K562 (cell line): ENCODE data around the gene ZNF484. TPM values are rescaled to one million over a fixed set of nuclear protein-coding genes. Genes with fewer than 3 reads are reported as not detected.

Experiments used
- BCOR ChIP-seq: fragments of 450-650 bp; IDR thresholded peaks from 2 replicates; pipeline ENCODE4 v1.6.1; 2016
- CTCFL ChIP-seq: IDR thresholded peaks from 2 replicates; pipeline ENCODE4 v1.6.1; 2011; ENCODE audit warnings: borderline replicate concordance, low read depth, mild to moderate bottlenecking, moderate library complexity, low read length; ENCODE audit not compliant: insufficient read depth, poor library complexity, severe bottlenecking
- E2F6 ChIP-seq, 2 experiments: IDR thresholded peaks; 2 replicates each; pipeline ENCODE4 v1.6.1; 2011; ENCODE audit warnings: borderline replicate concordance in 1 of 2, control low read depth in 1 of 2, low read depth in 1 of 2, low read length in 1 of 2, mild to moderate bottlenecking in 1 of 2, mixed read lengths in 1 of 2, moderate library complexity in 1 of 2; ENCODE audit not compliant: insufficient read depth in 1 of 2, insufficient read length in 1 of 2, poor library complexity in 1 of 2, severe bottlenecking in 1 of 2; ENCODE audit errors: extremely low read depth in 1 of 2
- ILF3 ChIP-seq: fragments of 450-650 bp; IDR thresholded peaks from 2 replicates; pipeline ENCODE4 v1.6.1; 2018; ENCODE audit warnings: antibody characterized with exemption, mild to moderate bottlenecking, moderate library complexity, borderline replicate concordance
- MAX ChIP-seq: sonication (generic); formaldehyde crosslinking; IDR thresholded peaks from 2 replicates; pipeline ENCODE4 v1.9.0; 2022; ENCODE audit warnings: mild to moderate bottlenecking, missing genetic modification reagents
- NFATC3 ChIP-seq: fragments of 450-650 bp; IDR thresholded peaks from 2 replicates; pipeline ENCODE4 v1.6.1; 2017; ENCODE audit warnings: mild to moderate bottlenecking
- NRF1 ChIP-seq, 2 experiments: fragments of 450-650 bp; IDR thresholded peaks in 1 of 2; conservative IDR thresholded peaks in 1 of 2; 2 replicates each; pipeline ENCODE4 v1.6.1; 2014; ENCODE audit warnings: mild to moderate bottlenecking in 2 of 2
- RAD21 ChIP-seq, 2 experiments: fragments of 250-450 bp in 1 of 2; fragments of 450-650 bp in 1 of 2; sonication (Bioruptor Pico) in 1 of 2; formaldehyde crosslinking in 1 of 2; IDR thresholded peaks in 1 of 2; conservative IDR thresholded peaks in 1 of 2; 2 replicates each; pipeline versions ENCODE4 v1.4.0 to v1.8.0; 2020 to 2022; ENCODE audit warnings: mild to moderate bottlenecking in 2 of 2, moderate library complexity in 1 of 2
- RNF2 ChIP-seq: sonication (generic); IDR thresholded peaks from 2 replicates; pipeline ENCODE4 v1.6.1; 2016
- TFAP4 ChIP-seq: sonication (generic); formaldehyde crosslinking; IDR thresholded peaks from 2 replicates; pipeline ENCODE4 v1.8.0; 2022; ENCODE audit warnings: missing genetic modification reagents, mild to moderate bottlenecking, moderate library complexity, borderline replicate concordance
- ZBTB33 ChIP-seq: sonication (generic); formaldehyde crosslinking; IDR thresholded peaks from 2 replicates; pipeline ENCODE4 v1.8.1; 2023; ENCODE audit warnings: mild to moderate bottlenecking, missing genetic modification reagents
- polyA plus RNA-seq, 8 experiments: library from polyadenylated mRNA; depleted of rRNA in 4 of 8; stranded (reverse) in 5 of 8; unstranded in 3 of 8; fragments of >200 nt; fragmentation: Nextera tagmentation in 2 of 8; fragmentation: Illumina TruSeq in 1 of 8; extraction: Ambion mirVana in 2 of 8; extraction: Trizol in 1 of 8; gene quantifications; 2 replicates each; pipeline versions ENCODE4 v1.2.1 to v1.2.3, GENCODE V29; 2011 to 2014; ENCODE audit warnings: inconsistent platforms in 1 of 8, missing spikeins in 1 of 8
- total RNA-seq, 7 experiments: library from RNA; depleted of rRNA in 6 of 7; stranded (reverse); fragments of >200 nt in 6 of 7; fragmentation: Illumina TruSeq in 2 of 7; extraction: Trizol in 2 of 7; gene quantifications; 2 replicates each; pipeline versions ENCODE4 v1.2.1 to v1.2.3, GENCODE V29; 2011 to 2021; ENCODE audit warnings: low replicate concordance in 1 of 7
- TF ChIP-seq, protein P1 (sequence below), 2 experiments: fragments of 450-650 bp; IDR thresholded peaks; 2 replicates each; pipeline ENCODE4 v1.6.1; 2016
- TF ChIP-seq, protein P2 (sequence below), 3 experiments: IDR thresholded peaks in 2 of 3; conservative IDR thresholded peaks in 1 of 3; 2 replicates each; pipeline ENCODE4 v1.5.1; 2011 to 2012; ENCODE audit warnings: low read length in 3 of 3, mild to moderate bottlenecking in 3 of 3, control low read depth in 2 of 3, improper control_type of control experiment in 1 of 3, inconsistent platforms in 1 of 3, low read depth in 1 of 3, mixed read lengths in 1 of 3, moderate library complexity in 1 of 3; ENCODE audit not compliant: insufficient read depth in 2 of 3

The ZNF484 gene
- total and polyA plus RNA-seq, 9 of the 15 experiments (the other 6 are each of a cell fraction or from before 2014, with no cell fraction given), result 1.1 to 5.8 (median 2.5) TPM

DNA sequence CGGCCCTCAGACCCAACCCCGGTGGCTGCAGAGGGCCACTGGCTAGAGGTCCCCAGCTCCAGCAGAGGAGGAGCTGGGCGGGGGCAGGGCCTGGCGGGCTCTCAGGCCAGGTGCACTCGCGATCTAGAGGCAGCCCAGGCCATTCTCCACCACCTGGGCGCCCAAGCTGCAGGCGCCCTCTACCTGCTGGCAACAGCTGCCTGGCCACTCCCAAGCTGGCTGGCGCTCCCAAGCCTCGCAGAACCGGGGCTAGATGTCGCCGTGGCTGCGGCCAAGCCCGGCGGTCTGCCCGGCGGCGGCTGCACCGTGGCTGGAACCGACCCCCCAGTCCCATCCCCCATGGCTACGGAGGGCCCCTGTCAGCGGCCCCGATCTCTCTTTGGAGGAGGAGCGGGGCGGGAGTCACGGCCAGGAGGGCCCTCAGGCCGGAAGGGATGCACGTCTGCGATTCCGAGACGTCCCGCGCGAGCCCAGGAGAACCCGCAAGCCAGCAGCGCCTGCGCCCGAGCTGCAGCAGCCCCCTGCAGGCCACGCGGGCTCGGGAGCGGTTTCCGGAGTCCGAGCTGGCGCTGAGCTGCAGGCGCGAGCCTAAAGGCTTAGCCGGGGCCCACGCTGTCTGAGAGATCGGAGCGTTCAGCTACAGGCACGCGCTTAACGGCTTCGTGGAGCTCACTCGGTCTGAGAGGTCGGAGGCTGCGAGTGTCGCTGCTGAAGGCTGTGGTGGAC is 68.9 kb downstream of the ZNF484 start (continued):
- peak in 1 of 2 experiments; percentile 83 for TF ChIP-seq E2F6 (IDR thresholded peaks at IDR 0.05; ENCODE audit: borderline replicate concordance in 1 of 2, extremely low read depth in 1 of 2, insufficient read depth in 1 of 2, insufficient read length in 1 of 2, low read depth in 1 of 2, low read length in 1 of 2, poor library complexity in 1 of 2, severe bottlenecking in 1 of 2)
- peak in 1 of 2 experiments; percentile 13; a peak in 2 of 4 replicates for TF ChIP-seq RAD21 (CRISPR knock-in tag; conservative IDR thresholded peaks at IDR 0.05 in 1 of 2, IDR thresholded peaks at IDR 0.05 in 1 of 2)
- peak; percentile 97 for TF ChIP-seq BCOR
- peak; percentile 98 for TF ChIP-seq NFATC3
- TF ChIP-seq NRF1 (conservative IDR thresholded peaks at IDR 0.05 in 1 of 2, IDR thresholded peaks at IDR 0.05 in 1 of 2), result peak; percentile 67 to 77
- TF ChIP-seq, protein P1, sequence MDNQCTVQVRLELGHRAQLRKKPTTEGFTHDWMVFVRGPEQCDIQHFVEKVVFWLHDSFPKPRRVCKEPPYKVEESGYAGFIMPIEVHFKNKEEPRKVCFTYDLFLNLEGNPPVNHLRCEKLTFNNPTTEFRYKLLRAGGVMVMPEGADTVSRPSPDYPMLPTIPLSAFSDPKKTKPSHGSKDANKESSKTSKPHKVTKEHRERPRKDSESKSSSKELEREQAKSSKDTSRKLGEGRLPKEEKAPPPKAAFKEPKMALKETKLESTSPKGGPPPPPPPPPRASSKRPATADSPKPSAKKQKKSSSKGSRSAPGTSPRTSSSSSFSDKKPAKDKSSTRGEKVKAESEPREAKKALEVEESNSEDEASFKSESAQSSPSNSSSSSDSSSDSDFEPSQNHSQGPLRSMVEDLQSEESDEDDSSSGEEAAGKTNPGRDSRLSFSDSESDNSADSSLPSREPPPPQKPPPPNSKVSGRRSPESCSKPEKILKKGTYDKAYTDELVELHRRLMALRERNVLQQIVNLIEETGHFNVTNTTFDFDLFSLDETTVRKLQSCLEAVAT (IDR thresholded peaks at IDR 0.05), result peak in 1 of 2 experiments; percentile 51; a peak in 1 of 4 replicates
- TF ChIP-seq ZBTB33 (CRISPR knock-in tag), result peak; percentile 65; the same call in 1 of the 2 replicates
- TF ChIP-seq ILF3, result no peak
- TF ChIP-seq, protein P2, sequence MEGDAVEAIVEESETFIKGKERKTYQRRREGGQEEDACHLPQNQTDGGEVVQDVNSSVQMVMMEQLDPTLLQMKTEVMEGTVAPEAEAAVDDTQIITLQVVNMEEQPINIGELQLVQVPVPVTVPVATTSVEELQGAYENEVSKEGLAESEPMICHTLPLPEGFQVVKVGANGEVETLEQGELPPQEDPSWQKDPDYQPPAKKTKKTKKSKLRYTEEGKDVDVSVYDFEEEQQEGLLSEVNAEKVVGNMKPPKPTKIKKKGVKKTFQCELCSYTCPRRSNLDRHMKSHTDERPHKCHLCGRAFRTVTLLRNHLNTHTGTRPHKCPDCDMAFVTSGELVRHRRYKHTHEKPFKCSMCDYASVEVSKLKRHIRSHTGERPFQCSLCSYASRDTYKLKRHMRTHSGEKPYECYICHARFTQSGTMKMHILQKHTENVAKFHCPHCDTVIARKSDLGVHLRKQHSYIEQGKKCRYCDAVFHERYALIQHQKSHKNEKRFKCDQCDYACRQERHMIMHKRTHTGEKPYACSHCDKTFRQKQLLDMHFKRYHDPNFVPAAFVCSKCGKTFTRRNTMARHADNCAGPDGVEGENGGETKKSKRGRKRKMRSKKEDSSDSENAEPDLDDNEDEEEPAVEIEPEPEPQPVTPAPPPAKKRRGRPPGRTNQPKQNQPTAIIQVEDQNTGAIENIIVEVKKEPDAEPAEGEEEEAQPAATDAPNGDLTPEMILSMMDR (IDR thresholded peaks at IDR 0.05 in 2 of 3, conservative IDR thresholded peaks at IDR 0.05 in 1 of 3; ENCODE audit: insufficient read depth in 2 of 3, low read depth in 1 of 3, low read length in 3 of 3), result peak in 2 of 3 experiments; percentile 9 to 34; a peak in 2 of 6 replicates
- TF ChIP-seq MAX (CRISPR knock-in tag), result peak; percentile 40; the same call in 1 of the 2 replicates
- TF ChIP-seq TFAP4 (CRISPR knock-in tag), result 0 out of 2 replicates have a peak, but pooled peaks have one; percentile 23
- peak; percentile 81 for TF ChIP-seq RNF2
- peak; percentile 38 for TF ChIP-seq CTCFL
